K562 (cell line): ENCODE results near the gene PPP2R3B. TPM values are rescaled to one million over a fixed set of nuclear protein-coding genes. Genes with fewer than 3 reads are reported as not detected.

ENCODE experiments used
- ESRRB ChIP-seq: fragments of 250-450 bp; sonication (Bioruptor Pico); IDR thresholded peaks from 2 replicates; pipeline ENCODE4 v1.5.0; 2020; ENCODE audit warnings: mild to moderate bottlenecking, moderate library complexity, borderline replicate concordance
- EZH2 ChIP-seq: IDR thresholded peaks from 2 replicates; pipeline ENCODE4 v1.6.1; 2012; ENCODE audit warnings: low read depth, mild to moderate bottlenecking, inconsistent platforms, low read length, borderline replicate concordance
- FOXK1 ChIP-seq: sonication (generic); formaldehyde crosslinking; IDR thresholded peaks from 2 replicates; pipeline ENCODE4 v1.8.0; 2022; ENCODE audit warnings: missing genetic modification reagents, mild to moderate bottlenecking, borderline replicate concordance
- IFI16 ChIP-seq: fragments of 250-450 bp; sonication (Bioruptor Pico); IDR thresholded peaks from 2 replicates; pipeline ENCODE4 v2.1.2; 2022; ENCODE audit warnings: mild to moderate bottlenecking, inconsistent platforms
- NFATC3 ChIP-seq: fragments of 450-650 bp; IDR thresholded peaks from 2 replicates; pipeline ENCODE4 v1.6.1; 2017; ENCODE audit warnings: mild to moderate bottlenecking
- NFYB ChIP-seq: IDR thresholded peaks from 2 replicates; pipeline ENCODE4 v1.6.1; 2011; ENCODE audit warnings: mild to moderate bottlenecking, moderate library complexity; ENCODE audit not compliant: insufficient read length; ENCODE audit errors: extremely low read depth
- NR3C1 ChIP-seq: sonication (generic); formaldehyde crosslinking; IDR thresholded peaks from 2 replicates; pipeline ENCODE4 v1.8.1; 2022; ENCODE audit warnings: missing genetic modification reagents
- SIN3B ChIP-seq: fragments of 450-650 bp; IDR thresholded peaks from 2 replicates; pipeline ENCODE4 v1.6.1; 2017; ENCODE audit warnings: low read depth, mild to moderate bottlenecking, moderate library complexity
- TEAD4 ChIP-seq, 2 experiments: sonication (generic) in 1 of 2; formaldehyde crosslinking in 1 of 2; IDR thresholded peaks; 2 replicates each; pipeline versions ENCODE4 v1.6.1 to v1.8.0; 2012 to 2022; ENCODE audit warnings: borderline replicate concordance in 1 of 2, inconsistent platforms in 1 of 2, low read length in 1 of 2, mild to moderate bottlenecking in 1 of 2, missing genetic modification reagents in 1 of 2
- ZBTB17 ChIP-seq: fragments of 450-650 bp; formaldehyde crosslinking; IDR thresholded peaks from 2 replicates; pipeline ENCODE4 v1.4.0; 2020; ENCODE audit warnings: mild to moderate bottlenecking
- ZC3H11A ChIP-seq: IDR thresholded peaks from 2 replicates; pipeline ENCODE4 v1.6.1; 2012; ENCODE audit warnings: low read depth, low read length, improper control_type of control experiment
- ZNF12 ChIP-seq: sonication (generic); formaldehyde crosslinking; IDR thresholded peaks from 2 replicates; pipeline ENCODE4 v1.4.0; 2020; ENCODE audit warnings: mild to moderate bottlenecking, missing genetic modification reagents
- ZNF778 ChIP-seq: fragments of 450-650 bp; formaldehyde crosslinking; IDR thresholded peaks from 2 replicates; pipeline ENCODE4 v1.4.0; 2020; ENCODE audit warnings: mild to moderate bottlenecking, moderate library complexity
- polyA plus RNA-seq, 8 experiments: library from polyadenylated mRNA; depleted of rRNA in 4 of 8; stranded (reverse) in 5 of 8; unstranded in 3 of 8; fragments of >200 nt; fragmentation: Nextera tagmentation in 2 of 8; fragmentation: Illumina TruSeq in 1 of 8; extraction: Ambion mirVana in 2 of 8; extraction: Trizol in 1 of 8; gene quantifications; 2 replicates each; pipeline versions ENCODE4 v1.2.1 to v1.2.3, GENCODE V29; 2011 to 2014; ENCODE audit warnings: inconsistent platforms in 1 of 8, missing spikeins in 1 of 8
- total RNA-seq, 7 experiments: library from RNA; depleted of rRNA in 6 of 7; stranded (reverse); fragments of >200 nt in 6 of 7; fragmentation: Illumina TruSeq in 2 of 7; extraction: Trizol in 2 of 7; gene quantifications; 2 replicates each; pipeline versions ENCODE4 v1.2.1 to v1.2.3, GENCODE V29; 2011 to 2021; ENCODE audit warnings: low replicate concordance in 1 of 7
- TF ChIP-seq, protein P1 (sequence below), 2 experiments: fragments of 250-450 bp in 1 of 2; fragments of 450-650 bp in 1 of 2; sonication (Bioruptor Pico) in 1 of 2; IDR thresholded peaks; 2 replicates each; pipeline versions ENCODE4 v1.6.1 to v1.8.0; 2016 to 2021; ENCODE audit warnings: mild to moderate bottlenecking in 2 of 2, moderate library complexity in 2 of 2, missing compliant biosample characterization in 1 of 2, missing genetic modification characterization in 1 of 2
- TF ChIP-seq, protein P2 (sequence below): sonication (generic); formaldehyde crosslinking; IDR thresholded peaks from 2 replicates; pipeline ENCODE4 v1.8.0; 2022; ENCODE audit warnings: mild to moderate bottlenecking, missing genetic modification reagents, borderline replicate concordance
- TF ChIP-seq, protein P3 (sequence below): fragments of 450-650 bp; IDR thresholded peaks from 2 replicates; pipeline ENCODE4 v1.6.1; 2016; ENCODE audit warnings: mild to moderate bottlenecking

The PPP2R3B gene
- total and polyA plus RNA-seq, 9 of the 15 experiments (the other 6 are each of a cell fraction or from before 2014, with no cell fraction given), result 0.04 to 18.2 (median 8.2) TPM; not detected in 1

DNA sequence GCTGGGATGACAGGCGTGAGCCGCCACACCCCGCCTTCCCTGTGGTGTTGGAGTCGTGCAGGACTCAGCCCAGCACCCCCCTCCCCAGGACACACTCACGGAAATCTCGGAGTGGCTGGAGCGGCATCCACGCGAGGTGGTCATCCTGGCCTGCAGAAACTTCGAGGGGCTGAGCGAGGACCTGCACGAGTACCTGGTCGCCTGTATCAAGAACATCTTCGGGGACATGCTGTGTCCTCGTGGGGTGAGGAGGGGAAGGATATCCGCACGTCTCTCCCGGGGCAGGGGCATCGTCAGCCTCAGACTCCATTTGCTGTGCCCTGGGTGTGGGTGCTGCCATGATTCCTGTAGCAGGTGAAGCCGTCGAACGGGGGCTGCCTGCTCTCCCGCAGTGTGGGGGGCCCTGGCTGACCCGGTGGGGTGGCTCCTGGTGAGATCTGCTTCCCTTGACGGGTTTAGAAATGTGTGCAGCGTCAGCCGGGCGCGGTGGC lies 95.3 kb downstream of the PPP2R3B start (continued):
- TF ChIP-seq, protein P1, sequence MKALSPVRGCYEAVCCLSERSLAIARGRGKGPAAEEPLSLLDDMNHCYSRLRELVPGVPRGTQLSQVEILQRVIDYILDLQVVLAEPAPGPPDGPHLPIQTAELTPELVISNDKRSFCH (CRISPR knock-in tag; IDR thresholded peaks at IDR 0.05), result no peak
- TF ChIP-seq, protein P1 (tag; IDR thresholded peaks at IDR 0.05), result no peak
- TF ChIP-seq FOXK1 (CRISPR knock-in tag), result no peak
- no peak for TF ChIP-seq ZNF778
- no peak for TF ChIP-seq ZBTB17 (CRISPR knock-in tag)
- TF ChIP-seq, protein P2, sequence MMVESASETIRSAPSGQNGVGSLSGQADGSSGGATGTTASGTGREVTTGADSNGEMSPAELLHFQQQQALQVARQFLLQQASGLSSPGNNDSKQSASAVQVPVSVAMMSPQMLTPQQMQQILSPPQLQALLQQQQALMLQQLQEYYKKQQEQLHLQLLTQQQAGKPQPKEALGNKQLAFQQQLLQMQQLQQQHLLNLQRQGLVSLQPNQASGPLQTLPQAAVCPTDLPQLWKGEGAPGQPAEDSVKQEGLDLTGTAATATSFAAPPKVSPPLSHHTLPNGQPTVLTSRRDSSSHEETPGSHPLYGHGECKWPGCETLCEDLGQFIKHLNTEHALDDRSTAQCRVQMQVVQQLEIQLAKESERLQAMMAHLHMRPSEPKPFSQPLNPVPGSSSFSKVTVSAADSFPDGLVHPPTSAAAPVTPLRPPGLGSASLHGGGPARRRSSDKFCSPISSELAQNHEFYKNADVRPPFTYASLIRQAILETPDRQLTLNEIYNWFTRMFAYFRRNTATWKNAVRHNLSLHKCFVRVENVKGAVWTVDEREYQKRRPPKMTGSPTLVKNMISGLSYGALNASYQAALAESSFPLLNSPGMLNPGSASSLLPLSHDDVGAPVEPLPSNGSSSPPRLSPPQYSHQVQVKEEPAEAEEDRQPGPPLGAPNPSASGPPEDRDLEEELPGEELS (CRISPR knock-in tag), result no peak
- TF ChIP-seq NFATC3, result no peak
- TF ChIP-seq, protein P3, sequence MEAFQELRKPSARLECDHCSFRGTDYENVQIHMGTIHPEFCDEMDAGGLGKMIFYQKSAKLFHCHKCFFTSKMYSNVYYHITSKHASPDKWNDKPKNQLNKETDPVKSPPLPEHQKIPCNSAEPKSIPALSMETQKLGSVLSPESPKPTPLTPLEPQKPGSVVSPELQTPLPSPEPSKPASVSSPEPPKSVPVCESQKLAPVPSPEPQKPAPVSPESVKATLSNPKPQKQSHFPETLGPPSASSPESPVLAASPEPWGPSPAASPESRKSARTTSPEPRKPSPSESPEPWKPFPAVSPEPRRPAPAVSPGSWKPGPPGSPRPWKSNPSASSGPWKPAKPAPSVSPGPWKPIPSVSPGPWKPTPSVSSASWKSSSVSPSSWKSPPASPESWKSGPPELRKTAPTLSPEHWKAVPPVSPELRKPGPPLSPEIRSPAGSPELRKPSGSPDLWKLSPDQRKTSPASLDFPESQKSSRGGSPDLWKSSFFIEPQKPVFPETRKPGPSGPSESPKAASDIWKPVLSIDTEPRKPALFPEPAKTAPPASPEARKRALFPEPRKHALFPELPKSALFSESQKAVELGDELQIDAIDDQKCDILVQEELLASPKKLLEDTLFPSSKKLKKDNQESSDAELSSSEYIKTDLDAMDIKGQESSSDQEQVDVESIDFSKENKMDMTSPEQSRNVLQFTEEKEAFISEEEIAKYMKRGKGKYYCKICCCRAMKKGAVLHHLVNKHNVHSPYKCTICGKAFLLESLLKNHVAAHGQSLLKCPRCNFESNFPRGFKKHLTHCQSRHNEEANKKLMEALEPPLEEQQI, result no peak
- no peak for TF ChIP-seq NR3C1 (CRISPR knock-in tag)
- TF ChIP-seq ZC3H11A, result no peak
- TF ChIP-seq ZNF12 (CRISPR knock-in tag), result no peak
- TF ChIP-seq IFI16 (CRISPR knock-in tag), result no peak
- TF ChIP-seq EZH2, result no peak
- no peak for TF ChIP-seq ESRRB (CRISPR knock-in tag)
- TF ChIP-seq TEAD4 (IDR thresholded peaks at IDR 0.05; ENCODE audit: low read length), result no peak
- no peak for TF ChIP-seq TEAD4 (CRISPR knock-in tag; IDR thresholded peaks at IDR 0.05; ENCODE audit: borderline replicate concordance)
- no peak for TF ChIP-seq SIN3B
- TF ChIP-seq NFYB, result no peak
